ENCODE measurements around the gene MARCO. TPM values are rescaled to one million over a fixed set of nuclear protein-coding genes. Genes with fewer than 3 reads are reported as not detected.

Gene MARCO
- total RNA-seq, 2 donors from 2014 or later: 10.4 to 13.7 TPM

GRCh38 chr2:118911166-118911856 is 30.7 kb upstream of the MARCO start:
- DNase-seq (ENCODE audit: low spot score): no peak
- no peak for TF ChIP-seq CTCF (IDR thresholded peaks at IDR 0.05)
- Histone ChIP-seq H3K4me1 (ENCODE audit: control insufficient read depth in 1 of 2, low read depth in 2 of 2) (no peaks in the 10 kb centered on the region), H3K36me3 (no peaks in the 10 kb centered on the region), H3K4me3 (no peak overlapping the region), H3K27me3 (replicated peaks; ENCODE audit: insufficient read depth) (no peaks in the 10 kb centered on the region), H3K9me3 (no peaks in the 10 kb centered on the region), H3K27ac (no peak overlapping the region)
- ATAC-seq (ENCODE audit: insufficient number of reproducible peaks, low FRiP score, low read depth): no peak

GRCh38 chr2:118911936-118912335 is 30.1 kb upstream of the MARCO start:
- TF ChIP-seq CTCF (IDR thresholded peaks at IDR 0.05): no peak
- DNase-seq (ENCODE audit: low spot score) (no peak), ATAC-seq (ENCODE audit: insufficient number of reproducible peaks, low FRiP score, low read depth) (no peak)
- no peaks in the 10 kb centered on the region for H3K36me3 ChIP-seq
- H3K27me3 ChIP-seq (replicated peaks; ENCODE audit: insufficient read depth): no peaks in the 10 kb centered on the region
- H3K4me1 ChIP-seq (ENCODE audit: control insufficient read depth in 1 of 2, low read depth in 2 of 2): no peaks in the 10 kb centered on the region
- H3K27ac ChIP-seq: no peak overlapping the region
- no peaks in the 10 kb centered on the region for H3K9me3 ChIP-seq
- H3K4me3 ChIP-seq: no peak overlapping the region

DNA sequence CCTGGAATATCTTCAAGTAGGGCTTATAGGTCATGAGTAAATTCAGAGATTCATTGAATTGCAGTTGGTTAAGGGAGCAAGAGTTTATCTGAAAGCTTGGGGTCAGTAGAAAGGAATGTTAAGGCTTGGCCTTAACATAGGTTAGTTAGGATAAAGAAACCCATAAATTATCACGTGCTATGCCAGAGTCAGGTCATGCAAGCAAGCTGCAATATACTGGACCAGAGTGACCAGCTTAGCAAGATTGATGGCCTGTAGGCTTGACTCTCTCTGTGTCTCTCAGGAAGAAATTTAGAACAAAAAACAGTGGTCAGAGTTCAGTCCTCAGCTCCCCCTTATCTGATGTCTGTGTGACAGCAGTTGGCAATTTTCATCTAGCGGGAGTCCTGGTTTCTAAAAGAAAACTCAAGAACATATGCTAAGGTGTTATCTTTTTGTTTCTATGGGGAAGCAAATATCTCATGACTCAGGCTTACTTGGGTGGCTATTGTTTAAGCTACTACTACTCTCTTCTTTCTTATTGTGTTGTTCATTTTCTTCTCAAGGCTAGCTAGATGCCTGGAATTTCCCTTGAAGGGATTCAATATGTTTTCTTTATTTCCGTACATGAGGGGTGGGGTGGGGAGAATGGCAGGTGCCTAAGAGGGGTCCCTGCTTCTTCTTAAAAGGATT is 28.7 kb upstream of the MARCO start:
- TF ChIP-seq CTCF (IDR thresholded peaks at IDR 0.05): no peak
- no peaks in the 10 kb centered on the region for H3K27me3 ChIP-seq (replicated peaks; ENCODE audit: insufficient read depth)
- H3K4me3 ChIP-seq: no peak overlapping the region
- H3K4me1 ChIP-seq (ENCODE audit: control insufficient read depth in 1 of 2, low read depth in 2 of 2): no peaks in the 10 kb centered on the region
- H3K36me3 ChIP-seq: no peaks in the 10 kb centered on the region
- H3K27ac ChIP-seq: no peak overlapping the region
- ATAC-seq (ENCODE audit: insufficient number of reproducible peaks, low FRiP score, low read depth) (no peak), DNase-seq (ENCODE audit: low spot score) (no peak)
- no peaks in the 10 kb centered on the region for H3K9me3 ChIP-seq

- H3K4me1 ChIP-seq (ENCODE audit: control insufficient read depth in 1 of 2, low read depth in 2 of 2): no peaks in the 10 kb centered on the region
- no peaks in the 10 kb centered on the region for H3K27me3 ChIP-seq (replicated peaks; ENCODE audit: insufficient read depth)
- no peaks in the 10 kb centered on the region for H3K9me3 ChIP-seq
- DNase-seq (ENCODE audit: low spot score) (no peak), ATAC-seq (ENCODE audit: insufficient number of reproducible peaks, low FRiP score, low read depth) (no peak)
- no peaks in the 10 kb centered on the region for H3K36me3 ChIP-seq
- no peak overlapping the region for H3K4me3 ChIP-seq
- no peak overlapping the region for H3K27ac ChIP-seq
- no peak for TF ChIP-seq CTCF (IDR thresholded peaks at IDR 0.05)
Measured at GRCh38 chr2:118913803-118914645, 28.0 kb upstream of the MARCO start.

Data from thoracic aorta (tissue), 2 donors.